ENCODE data around the gene MRPS18B.
"Not testable (repeated sequence)": the region's sequence is repeated elsewhere in the genome, so short reads cannot be mapped to it uniquely, and the experiment has no call there.

The MRPS18B gene

DNA sequence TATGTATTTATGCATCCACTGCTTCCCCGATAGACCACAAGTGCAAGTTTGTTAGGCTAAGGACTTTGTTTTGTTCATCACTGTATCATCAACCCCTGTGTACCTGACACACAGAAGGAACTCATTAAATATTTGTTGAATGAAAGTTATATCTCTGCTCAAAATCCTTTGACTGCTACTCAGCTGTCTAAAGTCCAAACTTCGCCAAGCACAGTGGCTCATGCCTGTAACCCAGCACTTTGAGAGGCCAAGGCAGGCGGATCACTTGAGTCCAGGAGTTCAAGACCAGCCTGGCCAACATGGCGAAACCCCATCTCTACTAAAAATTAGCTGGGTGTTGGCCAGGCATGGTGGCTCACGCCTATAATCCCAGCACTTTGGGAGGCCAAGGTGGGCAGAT is 40.3 kb downstream of the MRPS18B start:
- intact Hi-C loops (cut with DNase I); DNase-seq: not testable (repeated sequence)

DNA sequence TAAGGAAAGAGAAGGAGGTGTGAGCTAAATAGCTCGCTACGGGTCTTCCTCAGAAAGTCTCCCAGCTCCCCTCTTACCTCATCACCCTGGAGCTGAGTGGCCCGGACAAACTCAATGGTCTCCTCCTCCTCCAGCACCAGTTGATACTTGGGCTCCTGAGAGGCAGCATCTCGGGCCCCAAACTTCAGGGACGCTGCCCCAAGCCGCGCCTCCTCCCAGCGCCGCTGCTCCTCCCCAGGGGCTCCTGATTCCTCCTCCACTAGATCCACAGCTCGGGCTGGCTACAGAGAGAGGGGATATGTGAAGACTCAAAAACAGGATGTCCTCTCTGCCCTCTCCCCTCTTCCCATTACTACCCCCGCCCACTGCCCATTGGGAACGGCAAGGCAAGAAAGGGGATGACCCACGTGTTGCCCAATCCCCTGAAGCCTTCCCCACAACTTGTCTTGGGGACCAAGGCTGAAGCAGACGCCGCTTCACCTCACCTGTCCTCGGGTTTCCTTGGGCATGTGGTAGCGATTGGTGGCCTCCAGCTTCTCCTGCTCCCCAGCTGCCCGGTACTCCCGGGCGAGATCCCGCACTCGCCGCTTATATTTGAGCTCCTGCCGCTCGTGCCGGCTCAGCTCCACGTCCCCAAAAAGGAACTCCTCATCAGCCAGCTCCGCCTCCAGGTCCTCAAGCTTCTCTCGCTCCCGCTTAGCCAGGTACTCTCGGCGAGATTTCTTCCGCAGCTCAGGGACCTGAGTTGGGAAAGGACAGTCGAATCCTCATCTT is 47.5 kb downstream of the MRPS18B start:
- no peak for DNase-seq
- intact Hi-C loops (cut with DNase I), result no loop called here

DNA sequence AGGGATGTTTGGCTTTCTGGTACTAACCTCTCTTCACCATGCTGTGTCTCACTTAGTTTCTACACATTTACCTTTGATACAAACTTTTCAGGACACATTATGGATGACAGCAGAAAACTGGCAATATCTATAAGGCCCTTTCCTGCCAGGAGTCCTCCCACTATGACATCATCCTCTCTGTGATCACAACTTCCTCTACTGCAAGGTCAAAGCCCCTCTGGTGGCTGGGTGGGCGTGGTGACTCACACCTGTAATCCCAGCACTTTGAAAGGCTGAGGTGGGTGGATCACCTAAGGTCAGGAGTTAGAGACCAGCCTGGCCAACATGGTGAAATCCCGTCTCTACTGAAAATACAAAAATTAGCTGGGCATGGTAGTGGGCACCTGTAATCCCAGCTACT is 48.7 kb downstream of the MRPS18B start:
- intact Hi-C loops (cut with DNase I), result not testable (repeated sequence)
- peak in 1 of 42 donors; percentile 45 for DNase-seq

DNA sequence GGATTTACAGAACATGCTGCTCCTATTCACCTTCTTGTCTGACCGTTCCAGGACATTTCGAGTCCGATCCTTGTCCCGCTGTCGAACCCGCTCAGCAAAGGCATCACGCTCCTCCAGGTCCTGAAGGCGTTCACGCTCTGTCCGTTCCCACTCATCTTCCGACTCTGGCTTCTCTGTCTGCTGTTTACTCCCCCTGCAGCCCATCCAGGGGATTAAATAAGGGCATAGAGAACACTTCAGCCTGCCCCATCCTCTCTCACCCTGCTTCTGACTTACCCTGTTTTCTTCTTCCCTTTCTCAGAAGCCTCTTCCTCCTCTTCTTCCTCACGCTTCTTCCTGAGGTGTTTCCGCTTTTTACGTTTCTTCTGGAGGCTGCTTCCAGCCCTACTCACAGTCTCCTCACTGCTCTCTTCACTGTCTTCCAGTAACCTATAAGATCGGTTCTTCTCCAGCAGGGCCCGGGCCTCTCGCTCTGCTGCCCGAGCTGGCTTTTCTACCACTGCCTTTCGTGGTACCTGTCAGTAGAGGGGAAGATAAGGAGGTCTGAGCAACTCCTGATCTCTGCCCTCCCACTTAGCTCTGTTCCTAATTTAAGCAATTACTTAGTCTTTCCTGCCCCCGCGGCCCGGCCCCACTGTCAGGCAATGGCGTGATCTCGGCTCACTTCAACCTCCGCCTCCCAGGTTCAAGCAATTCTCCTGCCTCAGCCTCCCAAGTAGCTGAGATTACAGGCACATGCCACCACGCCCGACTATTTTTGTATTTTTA is 53.3 kb downstream of the MRPS18B start:
- peak in 19 of 42 donors; percentile 26 to 75 (median 48) for DNase-seq
- intact Hi-C loops (cut with DNase I), result loop anchor here (10.0 kb wide), 1 partner anchor 46 kb away; the partner anchor contains the start of gene ATAT1

DNA sequence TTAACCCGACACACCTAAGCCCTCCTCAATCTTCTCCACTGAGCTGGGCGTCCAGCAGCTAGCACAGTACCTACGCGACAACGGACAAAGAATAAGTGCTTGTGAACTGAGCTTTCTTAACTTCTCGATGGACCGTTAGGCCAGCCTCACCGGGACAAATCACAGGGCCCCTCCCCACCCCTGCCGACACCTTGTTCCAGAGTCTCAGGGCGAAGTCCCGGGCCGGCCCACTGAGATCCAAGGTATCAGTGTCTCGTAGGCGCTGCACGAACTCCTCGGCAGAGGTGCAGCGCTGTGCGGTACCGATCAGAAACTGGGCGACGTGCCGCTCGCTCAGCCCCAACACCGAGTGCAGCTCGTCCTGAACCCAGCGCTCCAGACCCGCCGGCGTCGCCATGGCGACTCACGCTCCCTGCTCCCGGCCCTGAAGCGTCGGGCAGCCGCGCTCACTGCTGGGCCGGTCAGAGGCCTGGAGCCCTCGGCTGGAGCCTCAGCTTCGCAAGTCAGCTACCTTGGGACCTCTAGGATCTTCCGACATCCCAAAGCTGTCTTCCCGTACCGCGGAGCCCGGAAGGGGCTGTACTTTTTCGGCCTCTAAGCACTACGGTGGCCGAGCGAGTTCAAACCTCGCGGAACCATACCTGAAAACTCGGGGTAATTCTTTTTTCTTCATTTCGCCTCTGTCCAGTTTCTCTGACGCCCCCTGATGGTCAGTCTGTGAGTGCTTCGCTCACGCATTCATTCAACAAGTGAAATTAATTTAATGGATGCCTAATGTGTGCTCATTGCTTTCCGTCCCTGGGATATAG is 55.0 kb downstream of the MRPS18B start, which contains the start of gene DHX16:
TSS of gene DHX16 (minus strand) at position 562 of the 809 bp plus-strand sequence. CDS start at position 397, 165 bp downstream.
- DNase-seq, result peak; percentile 79 to 97 (median 92)
- intact Hi-C loops (cut with DNase I), result loop anchor here (10.0 kb wide), 1 partner anchor 48 kb away; the partner anchor contains the start of gene ATAT1
